Aorta (tissue), 5 donors: ENCODE results near the gene BCL2L1. TPM values are rescaled to one million over a fixed set of nuclear protein-coding genes. Genes with fewer than 3 reads are reported as not detected.
"Not testable (repeated sequence)": the region's sequence is repeated elsewhere in the genome, so short reads cannot be mapped to it uniquely, and the experiment has no call there.

Experiments
- ATAC-seq: fragments of 200-7000 bp; cut with Tn5 transposase; one replicate; pipeline ENCODE4 v1.9.1; 2022; ENCODE audit warnings: moderate library complexity; ENCODE audit not compliant: low FRiP score
- DNase-seq, 2 donors: peaks; one replicate each; pipeline ENCODE4 v3.0.0-alpha.2; 2020
- H3K27ac ChIP-seq, 2 donors: one replicate each; pipeline ENCODE4 v1.5.1; 2013; ENCODE audit warnings: low read length in 2 of 2, mild to moderate bottlenecking in 2 of 2, moderate library complexity in 2 of 2, control low read depth in 1 of 2, inconsistent platforms in 1 of 2, low read depth in 1 of 2
- H3K27me3 ChIP-seq, 2 donors: one replicate each; pipeline ENCODE4 v1.6.1; 2013; ENCODE audit warnings: control low read depth in 1 of 2, low read length in 1 of 2, mild to moderate bottlenecking in 1 of 2, moderate library complexity in 1 of 2; ENCODE audit not compliant: insufficient read depth in 2 of 2, control insufficient read depth in 1 of 2
- H3K36me3 ChIP-seq, 2 donors: one replicate each; pipeline ENCODE4 v1.6.1; 2013; ENCODE audit warnings: control low read depth in 1 of 2, low read length in 1 of 2, mild to moderate bottlenecking in 1 of 2; ENCODE audit not compliant: insufficient read depth in 2 of 2, control insufficient read depth in 1 of 2
- H3K4me1 ChIP-seq, 2 donors: one replicate each; pipeline ENCODE4 v1.6.1; 2013; ENCODE audit warnings: low read length in 2 of 2, control low read depth in 1 of 2, mild to moderate bottlenecking in 1 of 2, moderate library complexity in 1 of 2; ENCODE audit not compliant: insufficient read depth in 2 of 2, control insufficient read depth in 1 of 2
- H3K4me3 ChIP-seq, 2 donors: one replicate each; pipeline ENCODE4 v1.5.1; 2013; ENCODE audit warnings: low read length in 2 of 2, control low read depth in 1 of 2, mild to moderate bottlenecking in 1 of 2
- H3K9me3 ChIP-seq: one replicate; pipeline ENCODE4 v1.6.1; 2013; ENCODE audit warnings: mild to moderate bottlenecking, low read length; ENCODE audit not compliant: control insufficient read depth
- WGBS, 2 donors: extraction: QIAGEN DNeasy Blood & Tissue Kit; methylation state at CpG; one replicate each; pipeline ENCODE4 v1.1.7; 2013; 5-methylcytosine and 5-hydroxymethylcytosine counted together
- intact Hi-C, 2 donors: fragments of 100-400 bp; cut with DNase I; formaldehyde crosslinking; loops; one replicate each; pipeline versions ENCODE4 v1.14.2 to v1.15.0; 2022
- polyA plus RNA-seq, 2 donors: library from polyadenylated mRNA; stranded (reverse); fragments of 200-250 nt; gene quantifications; one replicate each; pipeline ENCODE4 v1.2.3, GENCODE V29; 2013
- total RNA-seq, 2 donors: library from RNA; stranded (reverse); fragmentation: NEBNext Ultra II Directional; extraction: Animal tissue kit (Norgen Biotek cat#: 25700); gene quantifications; one replicate each; pipeline ENCODE4 v1.2.1, GENCODE V29; 2021
- donor health status: healthy with polysubstance abuse.
- donor health status: Bipolar disorder and iron deficiency.
- donor health status: DM: no; HTN: no; CAD: no.
- donor health status: DM: no; HTN: no; CAD: no.
- donor health status: DM: yes; HTN: yes; CAD: no.

The BCL2L1 gene
- total and polyA plus RNA-seq, 4 donors: 69.1 to 107 (median 103) TPM

DNA sequence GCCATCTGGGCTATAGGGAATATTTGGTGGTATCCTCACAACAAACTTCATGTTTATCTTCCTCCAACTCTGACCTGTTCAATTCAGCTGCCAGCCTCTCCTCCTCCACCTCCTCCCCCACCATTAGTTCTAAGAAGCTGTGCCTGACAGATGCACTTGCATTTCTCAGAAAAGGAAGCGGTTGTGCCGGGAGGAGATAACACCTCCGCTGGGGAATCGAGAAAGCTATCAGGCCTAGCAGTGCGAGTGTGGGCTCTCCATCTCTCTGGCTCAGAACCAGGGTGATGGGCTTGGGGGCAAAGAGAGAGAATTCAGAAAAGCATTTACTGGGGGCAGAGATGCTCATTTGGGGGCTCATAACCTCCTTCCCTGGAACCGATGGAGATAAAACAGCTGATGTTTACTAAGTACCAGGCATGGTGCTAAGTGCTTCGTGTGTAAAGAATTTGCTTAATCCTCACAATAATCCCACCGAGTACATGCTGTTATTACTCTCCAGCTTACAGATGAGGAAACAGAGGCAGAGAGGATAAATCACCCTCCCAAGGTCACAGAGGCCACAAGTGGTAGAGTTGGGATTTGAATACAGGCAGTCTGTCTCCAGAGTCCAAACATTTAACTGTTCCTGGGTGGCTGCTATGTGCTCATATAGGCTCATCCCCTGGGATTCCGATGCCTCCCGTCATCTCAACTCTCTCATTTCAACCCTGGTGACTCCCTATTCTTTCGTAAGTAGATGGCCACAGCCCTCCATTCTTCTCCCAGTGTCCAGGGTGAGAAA lies 46.6 kb downstream of the BCL2L1 start:
- no peak for DNase-seq
- Histone ChIP-seq H3K4me3 (no peak overlapping the region), H3K9me3 (no peaks in the 10 kb centered on the region), H3K36me3 (no peaks in the 10 kb centered on the region), H3K4me1 (peaks cover 11 to 20% of the 10 kb centered on the region in 2 donors), H3K27me3 (no peaks in the 10 kb centered on the region), H3K27ac (peak overlapping the region; percentile 53 to 87)
- intact Hi-C loops: no loop called here
- WGBS, 2 donors: 45 to 50% methylated on average over 11 of the region's 11 CpGs
- peak; percentile 20 for ATAC-seq

DNA sequence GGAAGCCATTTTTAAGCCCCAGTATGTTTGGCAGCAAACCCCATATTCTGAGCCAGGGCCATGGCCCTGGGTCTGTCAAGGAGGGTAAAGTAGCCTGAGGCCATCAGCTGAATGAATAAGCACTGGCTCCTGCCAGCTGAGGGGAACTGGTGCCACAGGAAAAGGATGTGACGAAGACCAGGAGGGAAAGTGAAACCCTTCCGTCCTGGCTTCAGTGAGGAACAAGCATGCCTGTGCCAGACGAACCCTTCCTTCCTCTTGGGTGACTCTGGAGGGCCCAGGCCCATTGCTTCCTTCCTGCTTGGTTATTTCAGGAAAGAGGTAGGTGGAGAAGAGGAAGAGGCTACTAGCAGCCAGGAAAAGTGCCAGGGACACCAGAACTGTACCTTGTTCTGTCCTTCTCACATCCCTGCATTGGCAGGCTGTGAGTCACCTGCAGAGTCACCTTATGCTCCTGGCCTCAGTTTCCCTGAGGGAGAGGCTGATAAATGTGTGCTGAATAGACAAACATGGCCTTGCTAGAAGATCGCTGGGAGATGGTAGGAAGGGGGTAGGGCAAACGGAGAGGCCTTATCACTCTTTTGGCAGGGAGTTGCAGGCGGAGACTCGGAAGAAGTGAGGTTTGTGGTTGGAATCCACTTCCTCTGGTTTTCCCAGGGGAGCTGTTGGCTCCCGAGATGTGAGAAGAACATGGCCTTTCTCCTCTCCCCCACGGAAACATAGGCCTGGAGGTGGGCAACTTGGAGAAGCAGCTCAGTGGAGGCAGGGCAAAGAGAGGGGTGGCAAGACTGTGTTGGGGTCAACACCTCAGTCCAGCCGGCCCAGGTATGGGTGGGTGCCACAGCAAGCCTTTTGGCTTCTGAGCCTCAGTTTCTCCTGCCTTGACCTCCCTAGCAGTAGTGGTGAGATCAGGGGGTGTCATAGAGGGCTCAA lies 47.5 kb downstream of the BCL2L1 start:
- DNase-seq: peak; percentile 85 to 90
- H3K27ac ChIP-seq: peak overlapping the region in 1 of 2 donors; percentile 87
- H3K4me3 ChIP-seq: no peak overlapping the region
- H3K4me1 ChIP-seq: peaks cover 14 to 20% of the 10 kb centered on the region in 2 donors
- no peaks in the 10 kb centered on the region for H3K9me3 ChIP-seq
- ATAC-seq: peak; percentile 67
- no peaks in the 10 kb centered on the region for H3K36me3 ChIP-seq
- intact Hi-C loops: no loop called here
- no peaks in the 10 kb centered on the region for H3K27me3 ChIP-seq
- 3 to 6% methylated on average over 10 of the region's 10 CpGs for WGBS, 2 donors

DNA sequence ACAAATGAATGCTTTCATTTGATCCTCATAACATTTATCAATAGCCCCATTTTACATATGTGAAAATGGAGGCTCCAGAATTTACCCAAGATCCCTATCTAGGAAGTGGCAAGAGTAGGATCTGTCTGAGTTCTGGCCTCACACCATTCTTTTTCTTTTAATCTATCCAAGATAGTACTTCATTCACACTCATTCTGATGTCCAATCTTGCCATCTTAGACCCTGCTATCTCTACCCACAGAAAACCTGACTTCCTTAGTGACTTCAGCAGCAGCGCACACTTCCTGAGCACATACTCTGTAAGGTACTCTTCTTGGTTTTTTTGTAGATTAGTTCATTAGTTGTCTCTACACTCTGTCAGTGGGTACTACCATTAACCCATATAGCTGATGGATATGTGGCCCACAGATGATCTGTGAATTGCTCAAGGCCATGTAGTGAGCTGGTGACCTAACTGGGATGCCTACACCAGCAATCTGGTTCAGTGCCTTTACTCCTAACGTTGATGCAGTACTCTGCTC lies 48.7 kb downstream of the BCL2L1 start:
- H3K27me3 ChIP-seq: no peaks in the 10 kb centered on the region
- WGBS, 2 donors: 61 to 64% methylated on average over 2 of the region's 2 CpGs
- H3K4me3 ChIP-seq: no peak overlapping the region
- ATAC-seq (no peak), DNase-seq (no peak)
- no peaks in the 10 kb centered on the region for H3K36me3 ChIP-seq
- peak overlapping the region in 1 of 2 donors; percentile 83 for H3K27ac ChIP-seq
- no peaks in the 10 kb centered on the region for H3K9me3 ChIP-seq
- intact Hi-C loops: no loop called here
- H3K4me1 ChIP-seq: peaks cover 18 to 24% of the 10 kb centered on the region in 2 donors

DNA sequence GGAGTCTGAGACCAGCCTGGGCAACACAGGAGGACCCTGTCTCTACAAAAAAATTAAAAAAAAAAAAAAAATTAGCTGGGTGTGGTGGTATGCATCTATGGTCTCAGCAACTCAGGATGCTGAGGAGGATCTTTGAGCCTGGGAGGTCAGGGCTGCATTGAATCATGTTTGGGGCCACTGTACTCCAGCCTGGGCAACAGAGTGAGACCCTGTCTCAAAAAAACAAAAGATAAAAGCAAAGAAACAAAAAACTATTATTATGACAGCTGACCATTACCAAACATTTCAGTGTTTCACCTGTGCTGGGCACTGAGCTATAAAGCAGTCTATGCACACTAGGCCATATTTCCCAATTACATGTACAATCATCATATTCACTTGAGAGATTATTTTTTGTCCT lies 49.2 kb downstream of the BCL2L1 start:
- H3K4me3 ChIP-seq: no peak overlapping the region
- H3K4me1 ChIP-seq: peaks cover 14 to 24% of the 10 kb centered on the region in 2 donors
- no peaks in the 10 kb centered on the region for H3K27me3 ChIP-seq
- no peaks in the 10 kb centered on the region for H3K36me3 ChIP-seq
- intact Hi-C loops: no loop called here
- no peaks in the 10 kb centered on the region for H3K9me3 ChIP-seq
- ATAC-seq (no peak), DNase-seq (no peak)
- no peak overlapping the region for H3K27ac ChIP-seq

DNA sequence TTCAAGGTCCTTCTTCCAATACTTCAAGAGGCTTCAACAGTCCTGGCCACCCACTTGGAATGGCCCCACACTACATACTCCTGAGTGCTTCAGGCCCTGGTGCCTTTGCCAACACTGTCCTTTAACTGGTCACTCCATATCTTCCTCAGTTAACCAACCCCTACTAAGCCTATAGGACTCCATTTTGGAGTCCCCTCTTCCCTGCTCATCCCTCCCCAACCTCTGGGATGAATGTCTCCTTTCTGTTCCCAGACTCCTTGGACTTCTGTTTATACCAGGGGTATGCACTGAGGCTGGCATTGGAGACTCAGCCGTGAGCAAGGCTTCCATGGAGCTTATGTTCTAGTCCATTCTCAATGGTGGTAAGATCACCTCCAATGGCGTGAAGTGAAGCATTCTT lies 51.3 kb downstream of the BCL2L1 start:
- Histone ChIP-seq H3K27me3 (no peaks in the 10 kb centered on the region), H3K27ac (peak overlapping the region; percentile 99 to 100), H3K4me3 (no peak overlapping the region), H3K36me3 (no peaks in the 10 kb centered on the region), H3K4me1 (peaks cover 10 to 14% of the 10 kb centered on the region in 2 donors), H3K9me3 (no peaks in the 10 kb centered on the region)
- no peak for ATAC-seq
- DNase-seq: no peak
- 96 to 100% methylated on average over 2 of the region's 2 CpGs for WGBS, 2 donors
- intact Hi-C loops: no loop called here

DNA sequence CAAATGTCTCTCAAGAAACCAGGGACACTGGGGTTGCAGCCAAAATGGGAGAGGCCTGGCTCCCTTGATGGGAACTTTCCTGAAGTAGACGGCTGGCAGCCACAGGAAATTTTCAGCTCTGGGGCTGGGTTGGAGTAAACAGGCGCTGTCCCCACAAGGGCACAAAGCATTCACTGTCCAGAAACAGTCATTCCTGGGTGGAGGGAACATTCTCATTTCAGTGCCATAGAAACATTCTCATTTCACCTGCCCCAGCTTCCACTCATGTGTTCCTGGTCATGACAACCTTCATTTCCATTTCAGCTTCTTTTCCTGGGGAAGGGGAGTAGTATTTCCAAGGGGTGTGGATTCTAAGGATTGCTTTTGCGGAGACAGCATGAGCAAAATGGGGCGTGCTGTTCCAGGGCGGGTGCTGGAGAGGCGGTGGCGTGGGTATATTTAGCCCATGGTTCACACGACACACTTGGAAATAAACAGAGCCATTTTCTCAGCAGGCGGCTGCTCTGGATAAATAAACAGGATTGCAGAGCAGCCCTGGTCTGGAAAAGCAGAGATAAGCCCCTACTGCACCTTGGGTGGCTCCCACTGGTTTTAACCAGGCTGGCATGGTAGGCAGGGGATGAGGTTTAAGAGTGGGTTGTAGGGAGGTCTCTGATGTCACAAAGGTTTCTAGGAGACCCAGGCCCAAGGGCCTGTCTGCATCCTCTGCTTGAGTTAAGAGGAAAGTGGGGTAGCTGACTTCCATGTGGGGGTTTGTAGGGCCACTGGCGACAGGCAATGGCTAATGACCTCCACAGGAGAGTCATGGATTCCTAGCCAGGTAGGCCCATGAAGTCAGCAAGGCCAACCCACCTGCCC lies 52.1 kb downstream of the BCL2L1 start:
- ATAC-seq: peak; percentile 72
- no peaks in the 10 kb centered on the region for H3K9me3 ChIP-seq
- H3K27ac ChIP-seq: peak overlapping the region; percentile 99 to 100
- peaks cover 0 to 1% of the 10 kb centered on the region in 2 donors for H3K36me3 ChIP-seq
- no peaks in the 10 kb centered on the region for H3K27me3 ChIP-seq
- 10 to 13% methylated on average over 10 of the region's 10 CpGs for WGBS, 2 donors
- H3K4me3 ChIP-seq: no peak overlapping the region
- DNase-seq: peak; percentile 80 to 86
- H3K4me1 ChIP-seq: peaks cover 8 to 10% of the 10 kb centered on the region in 2 donors
- intact Hi-C loops: no loop called here

DNA sequence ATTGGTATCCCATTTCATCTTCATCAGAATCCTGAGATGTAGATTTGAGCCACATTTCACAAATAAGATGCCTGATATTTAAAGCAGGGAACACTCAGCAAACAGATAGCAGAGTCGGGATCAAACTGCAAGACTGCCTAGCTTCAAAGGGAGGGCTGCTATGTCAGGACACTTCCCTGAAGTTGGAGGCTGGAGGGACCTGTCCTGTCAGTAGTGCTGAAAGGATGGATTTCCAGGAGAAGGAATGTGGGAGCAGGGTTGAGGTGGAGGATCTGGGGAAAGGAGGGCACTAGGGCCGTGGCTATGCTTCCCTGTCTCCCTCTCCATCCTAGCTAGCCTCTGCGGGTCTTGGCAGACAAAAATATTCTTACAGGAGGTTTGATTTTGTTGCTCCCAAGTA lies 52.8 kb downstream of the BCL2L1 start:
- Histone ChIP-seq H3K27me3 (no peaks in the 10 kb centered on the region), H3K36me3 (peaks cover 0 to 4% of the 10 kb centered on the region in 2 donors), H3K4me3 (no peak overlapping the region), H3K4me1 (peaks cover 6 to 10% of the 10 kb centered on the region in 2 donors), H3K9me3 (no peaks in the 10 kb centered on the region), H3K27ac (peak overlapping the region; percentile 38 to 99)
- intact Hi-C loops: no loop called here
- ATAC-seq: peak; percentile 33
- DNase-seq: no peak
- WGBS, 2 donors: 8 to 22% methylated on average over 3 of the region's 3 CpGs

DNA sequence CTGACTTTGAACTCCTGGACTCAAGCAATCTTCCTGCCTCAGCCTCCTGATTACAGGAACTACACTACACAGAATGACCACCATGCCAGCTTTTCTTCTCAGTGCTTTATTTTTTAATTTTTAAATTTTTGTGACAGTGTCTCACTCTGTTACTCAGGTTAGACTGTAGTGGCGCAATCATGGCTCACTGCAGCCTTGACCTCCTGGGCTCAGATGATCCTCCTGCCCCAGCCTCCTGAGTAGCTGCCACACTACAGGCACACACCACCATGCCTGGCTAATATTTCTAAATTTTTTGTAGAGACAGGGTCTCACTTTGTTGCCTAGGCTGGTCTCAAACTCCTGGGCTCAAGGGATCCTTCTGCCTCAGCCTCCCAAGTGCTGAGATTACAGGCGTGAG lies 53.7 kb downstream of the BCL2L1 start:
- ATAC-seq, H3K4me3 ChIP-seq, H3K36me3 ChIP-seq, DNase-seq, H3K9me3 ChIP-seq, intact Hi-C loops, H3K27ac ChIP-seq, H3K27me3 ChIP-seq: not testable (repeated sequence)
- peaks cover 3 to 10% of the 10 kb centered on the region in 2 donors for H3K4me1 ChIP-seq
- 97 to 100% methylated on average over 2 of the region's 2 CpGs for WGBS, 2 donors
